ENCODE data around the gene CYP39A1. TPM values are rescaled to one million over a fixed set of nuclear protein-coding genes. Genes with fewer than 3 reads are reported as not detected.

Gene CYP39A1
- total and polyA plus RNA-seq, 2 of the 13 experiments (the other 11 are each of a cell fraction or from before 2014, with no cell fraction given): 0.13 TPM; not detected in 1

- TF ChIP-seq NKX3-1 (CRISPR knock-in tag; IDR thresholded peaks at IDR 0.05) (no peak), FOXP4 (CRISPR knock-in tag; IDR thresholded peaks at IDR 0.05) (no peak), HCFC1 (IDR thresholded peaks at IDR 0.05; ENCODE audit: low read depth, low read length) (peak; percentile 74), ZNF75D (CRISPR knock-in tag; IDR thresholded peaks at IDR 0.05; ENCODE audit: borderline replicate concordance) (no peak), MLXIP (CRISPR knock-in tag; IDR thresholded peaks at IDR 0.05; ENCODE audit: borderline replicate concordance) (no peak), TEAD3 (CRISPR knock-in tag; optimal IDR thresholded peaks at IDR 0.05; ENCODE audit: borderline replicate concordance) (no peak), ZNF382 (CRISPR knock-in tag; IDR thresholded peaks at IDR 0.05; ENCODE audit: borderline replicate concordance) (no peak), DRAP1 (CRISPR knock-in tag; IDR thresholded peaks at IDR 0.05) (no peak), ZNF749 (CRISPR knock-in tag; IDR thresholded peaks at IDR 0.05; ENCODE audit: borderline replicate concordance) (no peak), KLF9 (CRISPR knock-in tag; IDR thresholded peaks at IDR 0.05; ENCODE audit: low read depth) (no peak), ZNF660 (CRISPR knock-in tag; IDR thresholded peaks at IDR 0.05; ENCODE audit: borderline replicate concordance, low read depth) (no peak), PRDM10 (CRISPR knock-in tag; IDR thresholded peaks at IDR 0.05; ENCODE audit: low read depth) (0 out of 2 replicates have a peak, but pooled peaks have one; percentile 23)
Measured at GRCh38 chr6:46652603-46653438, at the start of gene CYP39A1, which contains the start of gene SLC25A27 (continued).

Data from HepG2 (cell line).